Measurements from ENCODE around the gene LIMA1.

Gene LIMA1

GRCh38 chr12:50214018-50214417 is 69.3 kb downstream of the LIMA1 start:
- no peak for DNase-seq

GRCh38 chr12:50213439-50213838 is 69.9 kb downstream of the LIMA1 start:
- no peak for DNase-seq

GRCh38 chr12:50212071-50212467 is 71.3 kb downstream of the LIMA1 start:
- DNase-seq: no peak

- DNase-seq: no peak
These were observed 71.8 kb downstream of the LIMA1 start for GRCh38 chr12:50211392-50212070.

DNA sequence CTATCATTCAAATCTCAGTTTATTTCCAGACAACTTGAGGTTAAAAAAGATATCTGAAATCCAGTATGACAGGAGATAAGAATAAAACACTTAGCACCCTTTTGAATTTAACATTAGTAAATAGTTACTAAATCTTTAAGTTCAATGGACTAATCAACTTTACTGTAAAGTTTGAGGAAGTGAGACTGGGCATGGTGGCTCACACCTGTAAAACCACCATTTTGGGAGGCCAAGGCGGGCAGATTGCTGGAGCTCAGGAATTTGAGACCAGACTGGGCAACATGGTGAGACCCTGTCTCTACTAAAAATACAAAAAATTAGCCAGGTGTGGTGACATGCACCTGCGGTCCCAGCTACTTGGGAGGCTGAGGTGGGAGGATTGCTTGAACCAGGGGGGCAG is 75.9 kb downstream of the LIMA1 start:
- DNase-seq: no peak

- DNase-seq: no peak
These were observed 77.7 kb downstream of the LIMA1 start for GRCh38 chr12:50205648-50206047.

GRCh38 chr12:50203691-50204090 is 79.6 kb downstream of the LIMA1 start:
- DNase-seq: no peak

DNA sequence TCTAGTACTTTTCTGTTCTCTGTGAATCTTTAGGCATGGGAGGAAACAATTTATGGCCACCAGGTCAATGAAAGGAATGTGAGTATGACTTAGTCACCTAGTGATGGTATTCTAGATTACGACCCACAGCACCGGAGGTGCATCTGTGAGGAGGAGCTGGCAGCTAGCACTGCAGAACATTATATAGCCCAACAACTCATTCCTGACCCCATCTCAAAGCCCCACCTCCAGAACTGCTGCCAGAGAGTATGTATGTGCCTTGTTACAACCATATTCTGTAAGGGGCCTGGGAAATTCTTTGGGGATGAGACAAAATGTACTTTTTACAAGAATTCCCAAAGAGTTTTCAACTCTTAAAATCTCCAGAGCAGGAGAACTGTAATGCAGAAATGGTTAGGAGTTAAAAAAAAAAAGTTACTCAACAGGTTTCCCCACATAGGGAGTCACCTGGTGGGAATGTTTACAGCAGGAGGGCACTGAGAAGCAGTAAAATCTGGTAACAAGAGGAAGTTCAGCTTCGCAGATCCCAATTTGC is 81.3 kb downstream of the LIMA1 start:
- no peak for DNase-seq

DNA sequence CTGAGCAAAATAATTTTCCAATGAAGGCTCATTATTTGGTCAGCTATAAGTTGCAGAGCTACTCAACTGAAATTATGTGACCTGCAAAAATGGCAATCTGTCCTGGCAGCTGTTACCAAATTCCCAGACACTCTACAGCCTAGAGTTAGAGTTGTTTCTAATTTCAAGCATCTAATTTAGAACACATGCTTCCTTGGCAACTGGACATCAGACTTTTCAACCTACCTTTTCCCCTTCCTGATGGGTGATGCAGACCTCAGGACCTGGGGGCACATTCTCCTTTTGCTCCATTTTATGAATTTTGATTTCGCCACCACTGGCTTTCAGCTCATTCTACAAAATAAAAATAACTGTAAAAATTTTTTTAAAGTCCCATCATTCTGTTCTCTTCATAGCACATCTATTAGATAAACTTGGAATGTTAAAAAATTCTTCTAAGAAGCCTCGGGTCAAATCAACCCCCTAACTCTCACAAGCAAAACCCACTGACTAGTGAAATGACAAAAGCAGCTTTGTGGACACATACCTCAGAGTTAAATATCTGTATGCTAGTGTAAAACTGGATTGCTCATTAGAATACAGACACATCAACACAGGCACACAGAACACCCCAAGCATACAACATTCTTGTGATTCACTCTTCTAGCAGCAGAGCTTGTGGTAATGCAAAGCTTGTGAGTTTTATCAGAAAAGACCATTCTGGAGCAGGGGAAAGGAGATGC is 82.6 kb downstream of the LIMA1 start:
- no peak for DNase-seq

- DNase-seq: no peak
These were observed 84.5 kb downstream of the LIMA1 start for GRCh38 chr12:50198829-50199228.

GRCh38 chr12:50197297-50197727 is 86.0 kb downstream of the LIMA1 start:
- DNase-seq: peak; percentile 22

- DNase-seq: no peak
These were observed 86.8 kb downstream of the LIMA1 start for GRCh38 chr12:50196537-50196936.

DNA sequence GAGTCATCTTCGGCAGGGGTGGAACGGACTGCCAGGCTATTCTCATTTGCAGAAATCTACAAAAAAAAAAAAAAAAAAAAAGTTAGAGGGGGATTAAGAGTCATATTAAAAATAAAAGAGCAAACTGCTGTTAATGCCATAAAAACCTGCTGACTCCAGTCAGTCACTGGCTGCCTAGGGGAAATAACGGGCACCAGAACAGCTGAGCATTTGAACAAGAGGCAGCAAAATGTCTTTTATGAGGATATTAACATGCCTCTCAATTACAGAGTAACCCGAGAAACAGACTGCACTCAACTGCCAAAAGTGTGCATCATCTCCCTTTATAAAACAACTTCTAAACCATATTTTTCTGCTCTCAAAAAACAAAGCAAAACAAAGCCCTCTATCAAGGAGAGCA is 87.5 kb downstream of the LIMA1 start:
- peak; percentile 24 for DNase-seq

- no peak for DNase-seq
These were observed 90.4 kb downstream of the LIMA1 start for GRCh38 chr12:50192908-50193307.

GRCh38 chr12:50192236-50192635 is 91.1 kb downstream of the LIMA1 start:
- DNase-seq: no peak

DNA sequence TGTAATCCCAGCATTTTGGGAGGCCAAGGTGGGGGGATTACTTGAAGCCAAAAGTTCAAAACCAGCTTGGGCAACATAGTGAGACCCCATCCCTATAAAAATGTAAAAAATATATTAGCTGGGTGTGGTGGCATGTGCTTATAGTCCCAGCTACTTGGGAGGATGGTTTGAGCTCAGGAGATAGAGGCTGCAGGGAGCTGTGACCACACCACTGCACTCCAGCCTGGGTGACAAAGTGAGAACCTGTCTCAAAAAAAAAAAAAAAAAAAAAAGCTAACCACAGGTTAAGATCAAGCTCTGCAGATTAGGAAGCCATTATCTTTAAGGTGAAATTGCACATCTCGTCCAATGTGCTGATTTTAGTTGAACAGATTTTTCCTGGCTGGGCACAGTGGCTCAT is 92.5 kb downstream of the LIMA1 start:
- DNase-seq: no peak

DNA sequence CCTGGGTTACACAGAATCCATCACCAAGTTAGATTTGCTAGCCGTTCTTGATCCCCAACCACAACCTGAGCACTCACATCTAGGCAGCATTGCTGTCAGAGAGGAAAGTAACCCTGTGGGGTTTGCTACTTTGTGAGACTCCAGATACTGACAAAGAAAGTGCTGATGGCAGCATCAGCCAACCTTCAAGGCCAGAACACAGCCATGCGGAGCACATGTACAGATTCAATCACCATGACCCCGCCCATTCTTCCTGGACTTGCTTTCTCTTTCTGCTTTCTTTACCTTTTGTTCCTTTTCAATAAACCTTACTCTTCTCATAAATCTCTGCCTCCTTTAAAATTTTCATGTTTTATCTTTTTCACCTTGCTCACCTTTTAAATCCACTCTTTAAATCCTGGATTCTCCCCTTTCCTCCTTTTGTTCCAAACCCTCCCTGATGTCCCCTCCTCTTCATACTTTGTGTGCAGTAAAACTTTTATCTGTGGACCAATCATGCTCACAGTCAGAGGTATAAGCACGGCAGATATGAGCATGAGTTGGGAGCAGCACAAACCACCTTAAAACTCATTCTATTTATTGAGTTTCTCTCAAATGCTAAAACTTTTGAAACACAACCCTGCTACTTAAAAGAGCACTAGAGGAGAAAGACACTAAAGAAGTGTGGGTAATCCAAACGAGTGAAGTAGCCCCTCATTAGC is 94.3 kb downstream of the LIMA1 start:
- no peak for DNase-seq

DNA sequence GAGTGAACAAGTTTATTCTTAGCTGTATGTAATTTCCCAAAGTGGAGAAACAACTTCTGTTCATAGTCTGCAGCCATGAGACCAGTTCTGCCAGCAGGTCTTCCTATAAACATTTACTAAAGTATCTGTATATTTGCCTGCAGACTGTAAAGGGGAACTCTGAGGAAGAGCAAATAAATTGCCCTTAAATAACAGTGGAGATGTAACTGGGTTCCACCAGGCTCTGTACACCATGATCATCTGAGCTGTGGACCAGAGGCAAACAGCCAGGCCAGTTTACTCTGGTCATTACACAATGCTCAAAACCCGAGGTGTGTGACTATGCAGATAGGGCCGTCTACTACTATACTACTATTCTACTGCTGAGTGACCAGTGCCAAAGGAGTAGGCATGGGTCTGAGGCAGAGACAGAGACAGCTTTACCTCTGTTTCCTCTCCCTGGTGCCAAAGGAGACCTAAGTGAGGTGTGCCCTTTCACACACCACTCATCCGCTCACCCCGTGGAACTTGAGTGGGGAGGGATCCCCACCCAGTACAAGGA is 95.0 kb downstream of the LIMA1 start:
- no peak for DNase-seq

GRCh38 chr12:50187084-50187900 is 96.0 kb downstream of the LIMA1 start:
- DNase-seq: no peak

GRCh38 chr12:50186681-50187080 is 96.6 kb downstream of the LIMA1 start:
- no peak for DNase-seq

- peak; percentile 81 for DNase-seq
These were observed 97.2 kb downstream of the LIMA1 start for GRCh38 chr12:50185970-50186663.

Measured in NCI-H1092 (cell line).